ENCODE measurements around the gene SERINC4.
"Not testable (repeated sequence)": the region's sequence is repeated elsewhere in the genome, so short reads cannot be mapped to it uniquely, and the experiment has no call there.

- TF ChIP-seq MAX (IDR thresholded peaks at IDR 0.05; ENCODE audit: low read depth, low read length); CTCF (IDR thresholded peaks at IDR 0.05; ENCODE audit: low read depth, low read length); POLR2A (IDR thresholded peaks at IDR 0.05; ENCODE audit: extremely low read depth, insufficient read length): not testable (repeated sequence)
Observed at GRCh38 chr15:43802676-43803075, 2.7 kb upstream of the SERINC4 start.
